HEK293 (cell line): ENCODE measurements around the gene ETV6.

Experiments used
- CTCF ChIA-PET: fragments of 350-600 bp; formaldehyde crosslinking; extraction: SDS; loops from one replicate; lab custom pipeline; 2021; ENCODE audit warnings: antibody characterized with exemption; lab: Yijun Ruan, JAX
- POLR2A ChIA-PET: fragments of 300-600 bp; formaldehyde crosslinking; extraction: SDS; loops from one replicate; lab custom pipeline; 2020; ENCODE audit warnings: antibody characterized with exemption, inconsistent platforms; lab: Yijun Ruan, JAX
- H3K27ac ChIP-seq: fragments of 200-500 bp; sonication (Bioruptor generic); 2 replicates; pipeline ENCODE4 v1.5.1; 2014; ENCODE audit warnings: low read depth, low read length, control low read depth, inconsistent platforms; ENCODE audit errors: extremely low read depth
- H3K36me3 ChIP-seq, 2 experiments: fragments of 200-500 bp in 1 of 2; sonication (Bioruptor generic) in 1 of 2; 1 replicate in 1 of 2; 2 replicates in 1 of 2; pipeline ENCODE4 v1.5.1; 2014 to 2017; ENCODE audit warnings: inconsistent platforms in 2 of 2, low read length in 2 of 2; ENCODE audit not compliant: control insufficient read depth in 2 of 2, insufficient read depth in 1 of 2
- H3K4me1 ChIP-seq: fragments of 200-500 bp; sonication (Bioruptor generic); 2 replicates; pipeline ENCODE4 v1.5.1; 2014; ENCODE audit warnings: mild to moderate bottlenecking, low read length, inconsistent platforms; ENCODE audit not compliant: control insufficient read depth, insufficient read depth
- H3K4me3 ChIP-seq: 2 replicates; pipeline ENCODE4 v1.5.1; 2011; ENCODE audit warnings: low read depth, mild to moderate bottlenecking, control low read depth, low read length, moderate library complexity
- H3K9me3 ChIP-seq: fragments of 200-500 bp; sonication (Bioruptor generic); 2 replicates; pipeline ENCODE4 v1.5.1; 2014; ENCODE audit warnings: low read depth, low read length, inconsistent platforms; ENCODE audit not compliant: control insufficient read depth, insufficient read depth
- KLF9 ChIP-seq: fragments of 450-650 bp; formaldehyde crosslinking; IDR thresholded peaks from 2 replicates; pipeline ENCODE4 v1.5.1; 2016; ENCODE audit warnings: missing biosample characterization, missing genetic modification characterization, low read depth
- SCRT2 ChIP-seq: fragments of 450-650 bp; formaldehyde crosslinking; IDR thresholded peaks from 2 replicates; pipeline ENCODE4 v1.5.1; 2016; ENCODE audit warnings: missing biosample characterization, missing genetic modification characterization
- TSHZ1 ChIP-seq: fragments of 450-650 bp; formaldehyde crosslinking; IDR thresholded peaks from 2 replicates; pipeline ENCODE4 v1.5.1; 2016; ENCODE audit warnings: missing biosample characterization, missing genetic modification characterization, borderline replicate concordance
- ZBTB20 ChIP-seq: fragments of 450-650 bp; formaldehyde crosslinking; IDR thresholded peaks from 2 replicates; pipeline ENCODE4 v1.5.1; 2016; ENCODE audit warnings: missing biosample characterization, missing genetic modification characterization
- ZBTB21 ChIP-seq: fragments of 450-650 bp; formaldehyde crosslinking; IDR thresholded peaks from 2 replicates; pipeline ENCODE4 v1.5.1; 2017; ENCODE audit warnings: missing biosample characterization, missing genetic modification characterization
- ZEB2 ChIP-seq: fragments of 450-650 bp; formaldehyde crosslinking; IDR thresholded peaks from 2 replicates; pipeline ENCODE4 v1.5.1; 2016; ENCODE audit warnings: missing biosample characterization, missing genetic modification characterization
- ZNF133 ChIP-seq: fragments of 450-650 bp; formaldehyde crosslinking; IDR thresholded peaks from 2 replicates; pipeline ENCODE4 v1.5.1; 2016; ENCODE audit warnings: missing biosample characterization, missing genetic modification characterization
- ZNF157 ChIP-seq: fragments of 450-650 bp; formaldehyde crosslinking; IDR thresholded peaks from 2 replicates; pipeline ENCODE4 v1.5.1; 2016; ENCODE audit warnings: missing biosample characterization, missing genetic modification characterization
- ZNF18 ChIP-seq: fragments of 450-650 bp; formaldehyde crosslinking; IDR thresholded peaks from 2 replicates; pipeline ENCODE4 v1.5.1; 2016; ENCODE audit warnings: missing biosample characterization, missing genetic modification characterization
- ZNF202 ChIP-seq: fragments of 450-650 bp; formaldehyde crosslinking; IDR thresholded peaks from 2 replicates; pipeline ENCODE4 v1.5.1; 2016; ENCODE audit warnings: missing biosample characterization, missing genetic modification characterization, borderline replicate concordance
- ZNF214 ChIP-seq: fragments of 450-650 bp; formaldehyde crosslinking; IDR thresholded peaks from 2 replicates; pipeline ENCODE4 v1.5.1; 2017; ENCODE audit warnings: missing biosample characterization, mild to moderate bottlenecking, missing genetic modification characterization, borderline replicate concordance
- ZNF223 ChIP-seq: fragments of 450-650 bp; formaldehyde crosslinking; IDR thresholded peaks from 2 replicates; pipeline ENCODE4 v1.5.1; 2016; ENCODE audit warnings: missing biosample characterization, missing genetic modification characterization
- ZNF302 ChIP-seq: fragments of 450-650 bp; formaldehyde crosslinking; IDR thresholded peaks from 2 replicates; pipeline ENCODE4 v1.5.1; 2016; ENCODE audit warnings: missing biosample characterization, missing genetic modification characterization, low read depth
- ZNF335 ChIP-seq: fragments of 450-650 bp; formaldehyde crosslinking; conservative IDR thresholded peaks from 2 replicates; pipeline ENCODE4 v1.5.1; 2016; ENCODE audit warnings: missing biosample characterization, missing genetic modification characterization
- ZNF449 ChIP-seq: fragments of 450-650 bp; formaldehyde crosslinking; IDR thresholded peaks from 2 replicates; pipeline ENCODE4 v1.5.1; 2017; ENCODE audit warnings: missing biosample characterization, mild to moderate bottlenecking, missing genetic modification characterization, moderate library complexity
- ZNF518A ChIP-seq: fragments of 450-650 bp; formaldehyde crosslinking; conservative IDR thresholded peaks from 2 replicates; pipeline ENCODE4 v1.5.1; 2016; ENCODE audit warnings: low read depth, missing biosample characterization, missing genetic modification characterization
- ZNF549 ChIP-seq: fragments of 450-650 bp; IDR thresholded peaks from 2 replicates; pipeline ENCODE4 v1.5.1; 2018; ENCODE audit warnings: missing biosample characterization, missing genetic modification characterization, mild to moderate bottlenecking, inconsistent platforms, moderate library complexity
- ZNF600 ChIP-seq: fragments of 450-650 bp; formaldehyde crosslinking; IDR thresholded peaks from 2 replicates; pipeline ENCODE4 v1.5.1; 2016; ENCODE audit warnings: missing biosample characterization, missing genetic modification characterization
- ZNF639 ChIP-seq: fragments of 450-650 bp; formaldehyde crosslinking; IDR thresholded peaks from 2 replicates; pipeline ENCODE4 v1.5.1; 2016; ENCODE audit warnings: missing biosample characterization, missing genetic modification characterization
- ZNF830 ChIP-seq: fragments of 450-650 bp; IDR thresholded peaks from 2 replicates; pipeline ENCODE4 v1.5.0; 2018; ENCODE audit warnings: missing biosample characterization, missing genetic modification characterization, low read depth, mild to moderate bottlenecking, moderate library complexity
- ZXDB ChIP-seq: fragments of 450-650 bp; formaldehyde crosslinking; IDR thresholded peaks from 2 replicates; pipeline ENCODE4 v1.5.1; 2016; ENCODE audit warnings: missing biosample characterization, missing genetic modification characterization

Gene ETV6

GRCh38 chr12:11869406-11869805 is 219.9 kb downstream of the ETV6 start:
- no peaks in the 10 kb centered on the region for H3K9me3 ChIP-seq
- peaks cover 0 to 11% of the 10 kb centered on the region in 2 experiments; a peak in 1 of 3 replicates for H3K36me3 ChIP-seq
- TF ChIP-seq ZNF600 (no peak), ZNF830 (tag by site-specific recombination) (no peak), ZEB2 (no peak), ZNF302 (tag by site-specific recombination) (no peak), ZNF449 (tag by site-specific recombination) (no peak), ZNF223 (no peak), ZNF549 (tag by site-specific recombination) (no peak), TSHZ1 (tag by site-specific recombination) (no peak), SCRT2 (tag by site-specific recombination) (no peak)
- ChIA-PET POLR2A (no interaction called here), CTCF (no interaction called here)
- no peaks in the 10 kb centered on the region for H3K4me1 ChIP-seq
- H3K27ac ChIP-seq: no peak overlapping the region
- H3K4me3 ChIP-seq: no peak overlapping the region

- H3K9me3 ChIP-seq: no peaks in the 10 kb centered on the region
- no peak overlapping the region for H3K27ac ChIP-seq
- H3K4me1 ChIP-seq: no peaks in the 10 kb centered on the region
- ChIA-PET CTCF (no interaction called here), POLR2A (no interaction called here)
- peaks cover 0 to 11% of the 10 kb centered on the region in 2 experiments; a peak in 1 of 3 replicates for H3K36me3 ChIP-seq
- TF ChIP-seq ZNF133 (tag by site-specific recombination) (no peak), ZNF214 (tag by site-specific recombination) (no peak), ZBTB21 (tag by site-specific recombination) (no peak), ZXDB (tag by site-specific recombination) (no peak), ZNF18 (tag by site-specific recombination) (no peak), ZNF157 (tag by site-specific recombination) (no peak), ZNF202 (tag by site-specific recombination) (no peak), ZNF335 (no peak), ZNF830 (tag by site-specific recombination) (no peak), ZNF518A (tag by site-specific recombination) (no peak), SCRT2 (tag by site-specific recombination) (no peak), ZNF639 (tag by site-specific recombination) (no peak), KLF9 (tag by site-specific recombination) (no peak), ZBTB20 (tag by site-specific recombination) (no peak)
- no peak overlapping the region for H3K4me3 ChIP-seq
These were observed 220.6 kb downstream of the ETV6 start for GRCh38 chr12:11870041-11870451.
